ENCODE measurements around the gene SSTR5. TPM values are rescaled to one million over a fixed set of nuclear protein-coding genes. Genes with fewer than 3 reads are reported as not detected.

The SSTR5 gene
- total RNA-seq, 1 donor from 2014 or later = not detected

DNA sequence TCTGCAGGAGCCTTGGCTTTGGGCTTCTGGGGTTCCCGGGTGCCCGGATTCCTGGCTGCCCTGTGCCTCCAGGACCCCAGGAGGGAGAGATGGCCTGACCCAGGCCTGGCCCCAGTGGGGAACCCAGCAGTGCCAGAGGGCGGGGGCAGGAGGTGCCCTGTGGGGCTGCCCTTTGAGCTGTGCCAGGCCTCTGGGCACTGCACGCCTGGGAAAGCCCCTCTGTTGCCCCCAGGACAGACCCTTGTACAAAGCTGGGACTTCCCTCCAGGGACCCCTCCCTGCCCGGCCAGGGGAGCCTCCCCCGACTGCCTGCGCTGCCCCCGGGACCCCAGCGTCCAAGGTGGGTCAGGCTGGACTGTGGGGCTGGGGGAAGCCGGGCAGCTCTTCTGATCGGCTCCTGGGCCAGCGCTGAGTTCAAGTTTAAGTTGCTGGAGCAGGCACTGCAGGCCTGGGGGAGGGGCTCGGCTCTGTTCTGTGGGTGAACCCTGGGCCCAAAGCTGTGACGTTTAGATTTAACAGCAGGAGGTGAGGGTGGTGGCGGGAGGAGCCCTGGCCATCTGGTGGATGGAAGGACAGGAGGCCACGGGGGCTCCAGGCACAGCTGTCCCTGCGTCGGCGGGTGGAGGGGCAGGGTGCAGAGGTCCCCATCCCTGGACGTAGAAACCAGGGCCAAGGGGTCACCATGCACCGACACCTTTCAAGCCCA is 51.1 kb downstream of the SSTR5 start:
- Histone ChIP-seq H3K9me3 (no peaks in the 10 kb centered on the region), H3K27me3 (no peaks in the 10 kb centered on the region), H3K4me3 (no peak overlapping the region), H3K4me1 (no peaks in the 10 kb centered on the region), H3K27ac (no peak overlapping the region), H3K36me3 (no peaks in the 10 kb centered on the region)
- TF ChIP-seq, protein P1, sequence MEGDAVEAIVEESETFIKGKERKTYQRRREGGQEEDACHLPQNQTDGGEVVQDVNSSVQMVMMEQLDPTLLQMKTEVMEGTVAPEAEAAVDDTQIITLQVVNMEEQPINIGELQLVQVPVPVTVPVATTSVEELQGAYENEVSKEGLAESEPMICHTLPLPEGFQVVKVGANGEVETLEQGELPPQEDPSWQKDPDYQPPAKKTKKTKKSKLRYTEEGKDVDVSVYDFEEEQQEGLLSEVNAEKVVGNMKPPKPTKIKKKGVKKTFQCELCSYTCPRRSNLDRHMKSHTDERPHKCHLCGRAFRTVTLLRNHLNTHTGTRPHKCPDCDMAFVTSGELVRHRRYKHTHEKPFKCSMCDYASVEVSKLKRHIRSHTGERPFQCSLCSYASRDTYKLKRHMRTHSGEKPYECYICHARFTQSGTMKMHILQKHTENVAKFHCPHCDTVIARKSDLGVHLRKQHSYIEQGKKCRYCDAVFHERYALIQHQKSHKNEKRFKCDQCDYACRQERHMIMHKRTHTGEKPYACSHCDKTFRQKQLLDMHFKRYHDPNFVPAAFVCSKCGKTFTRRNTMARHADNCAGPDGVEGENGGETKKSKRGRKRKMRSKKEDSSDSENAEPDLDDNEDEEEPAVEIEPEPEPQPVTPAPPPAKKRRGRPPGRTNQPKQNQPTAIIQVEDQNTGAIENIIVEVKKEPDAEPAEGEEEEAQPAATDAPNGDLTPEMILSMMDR (IDR thresholded peaks at IDR 0.05) = no peak
- intact Hi-C loops (cut with DNase I) = no loop called here
- no peak for DNase-seq (ENCODE audit: low spot score in 2 of 2)

DNA sequence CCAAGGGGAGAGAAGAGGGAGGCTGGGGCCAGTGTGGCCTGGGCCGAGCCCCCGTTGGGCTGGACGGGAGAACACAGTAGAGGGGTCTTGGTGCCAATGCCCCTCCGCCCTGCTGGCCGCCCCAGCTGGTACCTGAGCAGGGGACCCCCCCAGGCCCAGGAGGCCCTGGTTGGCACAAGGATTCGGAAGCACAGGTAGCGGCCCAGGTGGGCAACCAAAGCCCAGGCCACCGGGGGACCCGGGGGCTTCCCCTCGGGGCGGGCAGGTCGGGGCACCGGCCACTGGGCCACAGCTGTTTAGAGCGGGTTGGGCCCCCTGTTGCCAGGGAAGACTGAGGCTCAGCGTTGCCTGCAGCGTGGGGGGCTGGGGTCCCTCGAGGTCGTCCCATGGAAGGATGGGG is 51.7 kb downstream of the SSTR5 start:
- intact Hi-C loops (cut with DNase I) = no loop called here
- no peaks in the 10 kb centered on the region for H3K36me3 ChIP-seq
- no peak for DNase-seq (ENCODE audit: low spot score in 2 of 2)
- TF ChIP-seq, protein P1 (IDR thresholded peaks at IDR 0.05) = no peak
- no peaks in the 10 kb centered on the region for H3K4me1 ChIP-seq
- no peak overlapping the region for H3K27ac ChIP-seq
- no peak overlapping the region for H3K4me3 ChIP-seq
- H3K27me3 ChIP-seq = no peaks in the 10 kb centered on the region
- H3K9me3 ChIP-seq = no peaks in the 10 kb centered on the region

DNA sequence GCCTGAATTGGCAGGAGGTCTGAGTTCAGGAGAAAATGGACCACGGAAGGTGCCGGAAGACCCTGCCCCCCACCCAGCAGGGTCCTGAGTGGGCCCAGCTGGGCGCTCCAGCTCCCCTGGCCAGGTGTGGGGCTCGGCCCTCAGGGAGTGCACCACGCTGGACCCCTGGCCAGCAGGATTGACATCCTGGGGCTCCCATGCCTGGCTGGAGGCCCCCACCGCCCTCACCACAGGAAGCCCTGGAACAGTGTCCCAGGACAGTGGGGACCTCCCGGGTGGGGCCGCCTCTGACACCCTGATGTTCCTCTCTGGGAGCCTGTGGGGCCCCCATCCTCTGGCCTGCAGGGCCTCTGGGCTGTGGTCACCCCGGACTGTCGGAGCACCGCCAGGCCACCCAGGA is 52.2 kb downstream of the SSTR5 start:
- DNase-seq (ENCODE audit: low spot score in 2 of 2) = no peak
- Histone ChIP-seq H3K27ac (no peak overlapping the region), H3K4me3 (no peak overlapping the region), H3K36me3 (no peaks in the 10 kb centered on the region), H3K27me3 (no peaks in the 10 kb centered on the region), H3K9me3 (no peaks in the 10 kb centered on the region), H3K4me1 (no peaks in the 10 kb centered on the region)
- TF ChIP-seq, protein P1 (IDR thresholded peaks at IDR 0.05) = no peak
- intact Hi-C loops (cut with DNase I) = no loop called here

DNA sequence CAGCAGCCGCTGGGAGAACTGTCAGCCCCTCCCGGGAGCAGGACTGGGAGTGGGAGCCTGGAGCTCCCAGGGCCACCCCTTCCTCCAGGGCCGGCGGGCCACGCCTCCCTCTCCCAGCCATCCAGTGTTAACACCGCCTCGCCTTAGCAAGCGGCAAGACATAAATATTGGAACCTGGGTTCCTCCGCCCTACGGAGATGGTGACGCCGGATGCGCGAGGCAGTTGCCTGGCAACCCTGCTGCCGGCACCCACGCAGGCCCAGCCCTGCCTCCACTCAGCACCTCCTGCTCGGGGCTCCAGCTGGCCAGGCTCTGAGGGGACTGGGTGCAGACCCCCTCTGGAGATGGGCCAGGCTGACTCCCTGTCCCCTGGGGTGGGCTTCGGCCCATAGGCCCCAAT is 52.9 kb downstream of the SSTR5 start:
- no peaks in the 10 kb centered on the region for H3K4me1 ChIP-seq
- H3K4me3 ChIP-seq = no peak overlapping the region
- H3K27me3 ChIP-seq = no peaks in the 10 kb centered on the region
- no peak overlapping the region for H3K27ac ChIP-seq
- no peaks in the 10 kb centered on the region for H3K9me3 ChIP-seq
- TF ChIP-seq, protein P1 (IDR thresholded peaks at IDR 0.05) = no peak
- DNase-seq (ENCODE audit: low spot score in 2 of 2) = no peak
- intact Hi-C loops (cut with DNase I) = no loop called here
- no peaks in the 10 kb centered on the region for H3K36me3 ChIP-seq

DNA sequence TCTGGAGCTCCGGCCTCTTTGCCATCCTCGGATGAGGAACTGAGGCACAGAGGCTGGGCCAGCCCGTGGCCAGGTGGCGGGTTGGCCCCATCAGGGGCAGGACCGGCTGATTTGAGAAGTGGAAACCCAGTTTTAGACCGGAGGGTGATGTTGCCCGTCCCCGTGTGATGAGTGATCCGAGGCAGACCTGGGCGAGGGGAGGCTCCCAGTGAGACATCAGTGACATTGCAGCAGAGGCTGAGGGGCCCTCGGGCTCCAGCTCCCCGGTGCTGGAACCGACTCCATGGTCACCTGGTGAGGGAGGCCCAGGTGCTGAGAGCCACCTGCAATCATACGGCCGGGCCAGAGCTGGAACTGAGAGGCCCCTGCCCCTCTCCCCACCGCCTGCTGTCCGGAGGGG is 53.5 kb downstream of the SSTR5 start:
- no peak for DNase-seq (ENCODE audit: low spot score in 2 of 2)
- no peaks in the 10 kb centered on the region for H3K4me1 ChIP-seq
- TF ChIP-seq, protein P1 (IDR thresholded peaks at IDR 0.05) = no peak
- H3K27ac ChIP-seq = no peak overlapping the region
- no peaks in the 10 kb centered on the region for H3K9me3 ChIP-seq
- no peaks in the 10 kb centered on the region for H3K36me3 ChIP-seq
- intact Hi-C loops (cut with DNase I) = no loop called here
- H3K4me3 ChIP-seq = no peak overlapping the region
- no peaks in the 10 kb centered on the region for H3K27me3 ChIP-seq

DNA sequence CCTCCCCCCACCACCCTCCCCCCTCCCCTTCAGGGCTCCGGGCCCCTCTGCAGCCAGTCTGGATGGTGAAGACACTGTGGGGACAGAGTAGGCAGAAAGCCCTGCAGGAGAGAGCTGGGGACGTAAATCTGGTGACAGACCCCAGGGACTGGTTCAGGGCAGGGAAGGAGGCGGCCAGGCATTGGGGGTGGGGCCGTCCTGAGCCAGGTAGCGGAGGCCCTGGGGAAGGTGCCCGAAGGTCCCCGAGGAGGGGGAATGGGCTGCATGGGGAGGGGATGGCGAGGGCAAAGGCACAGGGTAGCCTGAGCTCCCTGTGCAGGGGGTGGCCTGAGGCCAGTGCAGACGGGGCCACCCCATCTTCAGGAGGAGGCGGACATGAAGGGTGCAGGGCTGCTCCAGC is 54.0 kb downstream of the SSTR5 start:
- H3K4me3 ChIP-seq = no peak overlapping the region
- no peak overlapping the region for H3K27ac ChIP-seq
- H3K36me3 ChIP-seq = no peaks in the 10 kb centered on the region
- intact Hi-C loops (cut with DNase I) = no loop called here
- TF ChIP-seq, protein P1 (IDR thresholded peaks at IDR 0.05) = no peak
- no peaks in the 10 kb centered on the region for H3K9me3 ChIP-seq
- no peak for DNase-seq (ENCODE audit: low spot score in 2 of 2)
- H3K27me3 ChIP-seq = no peaks in the 10 kb centered on the region
- H3K4me1 ChIP-seq = no peaks in the 10 kb centered on the region
